CD4-positive, alpha-beta memory T cell (primary cell): Measurements from ENCODE around the gene SKI. TPM values are rescaled to one million over a fixed set of nuclear protein-coding genes. Genes with fewer than 3 reads are reported as not detected.

Experiments used
- CTCF ChIA-PET: fragments of 350-600 bp; sonication (Branson Sonifier 250); formaldehyde crosslinking; loops from one replicate; lab custom pipeline; 2021; ENCODE audit warnings: inconsistent platforms; ENCODE audit not compliant: partially characterized antibody; lab: Charles Lee
- POLR2A ChIA-PET: fragments of 350-600 bp; sonication (Branson Sonifier 250); formaldehyde crosslinking; loops from one replicate; lab custom pipeline; 2021; ENCODE audit not compliant: partially characterized antibody; lab: Charles Lee
- DNase-seq, 5 donors: peaks; one replicate each; pipeline versions ENCODE4 v3.0.0 to v3.0.0-alpha.2; 2020 to 2022; ENCODE audit warnings: mixed read lengths in 1 of 5
- H3K27ac ChIP-seq: one replicate; pipeline ENCODE4 v1.7.0; 2013; ENCODE audit warnings: low read depth, low read length
- H3K27me3 ChIP-seq: 2 replicates; pipeline ENCODE4 v1.7.0; 2013; ENCODE audit warnings: mild to moderate bottlenecking, low read length, moderate library complexity; ENCODE audit not compliant: insufficient read depth
- H3K36me3 ChIP-seq: 2 replicates; pipeline ENCODE4 v1.7.0; 2013; ENCODE audit warnings: mild to moderate bottlenecking, low read length, moderate library complexity; ENCODE audit not compliant: insufficient read depth
- H3K4me1 ChIP-seq: 2 replicates; pipeline ENCODE4 v1.7.0; 2013; ENCODE audit warnings: mild to moderate bottlenecking, low read length, moderate library complexity; ENCODE audit not compliant: insufficient read depth
- H3K4me3 ChIP-seq, 2 donors: one replicate each; pipeline ENCODE4 v1.7.0; 2013; ENCODE audit warnings: low read length in 2 of 2, mild to moderate bottlenecking in 1 of 2
- H3K9me3 ChIP-seq, 2 donors: one replicate each; pipeline ENCODE4 v1.7.0; 2013; ENCODE audit warnings: low read length in 2 of 2, control low read depth in 1 of 2; ENCODE audit not compliant: control insufficient read depth in 1 of 2
- H3K27ac Mint-ChIP-seq, 7 donors: one replicate each; pipeline ENCODE4 v1.8.0; 2020 to 2021; ENCODE audit warnings: mixed read lengths in 7 of 7, mild to moderate bottlenecking in 6 of 7, inconsistent platforms in 3 of 7, moderate library complexity in 3 of 7
- H3K27me3 Mint-ChIP-seq, 2 donors: one replicate each; pipeline ENCODE4 v1.8.0; 2020 to 2021; ENCODE audit warnings: mixed read lengths in 2 of 2
- H3K36me3 Mint-ChIP-seq, 2 donors: one replicate each; pipeline ENCODE4 v1.8.0; 2020 to 2021; ENCODE audit warnings: mixed read lengths in 2 of 2, inconsistent platforms in 1 of 2, mild to moderate bottlenecking in 1 of 2
- H3K4me1 Mint-ChIP-seq, 4 donors: one replicate each; pipeline ENCODE4 v1.8.0; 2020 to 2021; ENCODE audit warnings: mixed read lengths in 4 of 4, mild to moderate bottlenecking in 1 of 4
- H3K4me3 Mint-ChIP-seq, 8 donors: one replicate each; pipeline ENCODE4 v1.8.0; 2020 to 2021; ENCODE audit warnings: mixed read lengths in 8 of 8, mild to moderate bottlenecking in 7 of 8, moderate library complexity in 6 of 8, inconsistent platforms in 3 of 8
- H3K9me3 Mint-ChIP-seq, 8 donors: one replicate each; pipeline ENCODE4 v1.8.0; 2020 to 2021; ENCODE audit warnings: mixed read lengths in 8 of 8, mild to moderate bottlenecking in 5 of 8, inconsistent platforms in 3 of 8, moderate library complexity in 1 of 8
- intact Hi-C: fragments of 100-400 bp; cut with micrococcal nuclease; formaldehyde crosslinking; loops from one replicate; pipeline ENCODE4 v1.15.1; 2023
- polyA plus RNA-seq, 2 donors: library from polyadenylated mRNA; unstranded; fragments of 300-500 nt; fragmentation: Illumina TruSeq; gene quantifications; one replicate each; pipeline ENCODE4 v1.2.3, GENCODE V29; 2021
- total RNA-seq, 2 experiments: library from RNA; stranded (reverse); gene quantifications; one replicate each; pipeline ENCODE4 v1.2.3, GENCODE V29; 2021

Gene SKI
- total and polyA plus RNA-seq, 4 experiments from 2014 or later, result 0.08 to 104 (median 48.5) TPM

GRCh38 chr1:2269193-2269921 lies 41.2 kb downstream of the SKI start:
- intact Hi-C loops, result no loop called here
- no peak for DNase-seq
- POLR2A ChIA-PET, result no interaction called here
- H3K4me1 Mint-ChIP-seq, result peaks cover 28 to 84% (median 57%) of the 10 kb centered on the region in 4 donors
- Histone ChIP-seq H3K4me1 (peaks cover 94% of the 10 kb centered on the region), H3K27ac (no peak overlapping the region), H3K27me3 (no peaks in the 10 kb centered on the region), H3K4me3 (no peak overlapping the region), H3K9me3 (no peaks in the 10 kb centered on the region), H3K36me3 (no peaks in the 10 kb centered on the region)
- H3K27me3 Mint-ChIP-seq, result no peaks in the 10 kb centered on the region
- CTCF ChIA-PET, result no interaction called here
- peak overlapping the region in 3 of 8 donors; percentile 7 to 61 (median 15) for H3K4me3 Mint-ChIP-seq
- H3K27ac Mint-ChIP-seq, result peak overlapping the region in 5 of 7 donors; percentile 2 to 87 (median 55)
- peaks cover 3 to 8% of the 10 kb centered on the region in 2 donors for H3K36me3 Mint-ChIP-seq
- H3K9me3 Mint-ChIP-seq, result peaks cover 0 to 3% (median 0%) of the 10 kb centered on the region in 8 donors

GRCh38 chr1:2269922-2270259 lies 41.8 kb downstream of the SKI start:
- Mint-ChIP-seq H3K9me3 (peaks cover 0 to 3% (median 0%) of the 10 kb centered on the region in 8 donors), H3K4me3 (no peak overlapping the region), H3K36me3 (peaks cover 3 to 8% of the 10 kb centered on the region in 2 donors), H3K4me1 (peaks cover 26 to 84% (median 55%) of the 10 kb centered on the region in 4 donors), H3K27me3 (no peaks in the 10 kb centered on the region), H3K27ac (peak overlapping the region in 1 of 7 donors; percentile 87)
- H3K4me3 ChIP-seq, result no peak overlapping the region
- no peak for DNase-seq
- ChIA-PET CTCF (no interaction called here), POLR2A (no interaction called here)
- H3K4me1 ChIP-seq, result peaks cover 96% of the 10 kb centered on the region
- H3K36me3 ChIP-seq, result no peaks in the 10 kb centered on the region
- H3K9me3 ChIP-seq, result no peaks in the 10 kb centered on the region
- H3K27ac ChIP-seq, result no peak overlapping the region
- H3K27me3 ChIP-seq, result no peaks in the 10 kb centered on the region
- intact Hi-C loops, result no loop called here

- Histone ChIP-seq H3K27ac (no peak overlapping the region), H3K4me1 (peaks cover 96% of the 10 kb centered on the region), H3K27me3 (no peaks in the 10 kb centered on the region), H3K4me3 (no peak overlapping the region), H3K36me3 (no peaks in the 10 kb centered on the region), H3K9me3 (no peaks in the 10 kb centered on the region)
- Mint-ChIP-seq H3K9me3 (peaks cover 0 to 3% (median 0%) of the 10 kb centered on the region in 8 donors), H3K36me3 (peaks cover 3 to 8% of the 10 kb centered on the region in 2 donors), H3K4me3 (no peak overlapping the region), H3K27ac (peak overlapping the region in 2 of 7 donors; percentile 35 to 87), H3K27me3 (no peaks in the 10 kb centered on the region), H3K4me1 (peaks cover 20 to 84% (median 53%) of the 10 kb centered on the region in 4 donors)
- CTCF ChIA-PET, result no interaction called here
- intact Hi-C loops, result no loop called here
- POLR2A ChIA-PET, result interaction anchor here (0.5 kb wide), 1 partner anchor 39 kb away, joined by 3 read pairs; no protein-coding TSS in a partner anchor
- DNase-seq, result no peak
These were observed 42.4 kb downstream of the SKI start for GRCh38 chr1:2270260-2271100.

GRCh38 chr1:2271211-2271721 lies 43.1 kb downstream of the SKI start:
- CTCF ChIA-PET, result no interaction called here

GRCh38 chr1:2271841-2272655 lies 43.9 kb downstream of the SKI start:
- Histone ChIP-seq H3K9me3 (no peaks in the 10 kb centered on the region), H3K27ac (no peak overlapping the region), H3K27me3 (no peaks in the 10 kb centered on the region), H3K4me1 (peaks cover 97% of the 10 kb centered on the region), H3K4me3 (no peak overlapping the region), H3K36me3 (no peaks in the 10 kb centered on the region)
- H3K4me3 Mint-ChIP-seq, result peak overlapping the region in 1 of 8 donors; percentile 80
- H3K4me1 Mint-ChIP-seq, result peaks cover 15 to 85% (median 50%) of the 10 kb centered on the region in 4 donors
- intact Hi-C loops, result no loop called here
- H3K36me3 Mint-ChIP-seq, result peaks cover 0 to 14% of the 10 kb centered on the region in 2 donors
- peak overlapping the region in 2 of 7 donors; percentile 72 to 83 for H3K27ac Mint-ChIP-seq
- CTCF ChIA-PET, result no interaction called here
- H3K9me3 Mint-ChIP-seq, result peaks cover 0 to 2% (median 0%) of the 10 kb centered on the region in 8 donors
- no peak for DNase-seq
- H3K27me3 Mint-ChIP-seq, result no peaks in the 10 kb centered on the region
- POLR2A ChIA-PET, result no interaction called here

More at GRCh38 chr1:2271211-2271721, 43.1 kb downstream of the SKI start:
- no peak overlapping the region for H3K27ac ChIP-seq
- H3K27me3 ChIP-seq, result no peaks in the 10 kb centered on the region
- peak overlapping the region in 1 of 7 donors; percentile 87 for H3K27ac Mint-ChIP-seq
- no peaks in the 10 kb centered on the region for H3K36me3 ChIP-seq
- H3K4me3 Mint-ChIP-seq, result no peak overlapping the region
- H3K9me3 Mint-ChIP-seq, result peaks cover 0 to 3% (median 0%) of the 10 kb centered on the region in 8 donors
- no peaks in the 10 kb centered on the region for H3K9me3 ChIP-seq
- H3K36me3 Mint-ChIP-seq, result peaks cover 3 to 10% of the 10 kb centered on the region in 2 donors
- DNase-seq, result no peak
- POLR2A ChIA-PET, result no interaction called here
- no peaks in the 10 kb centered on the region for H3K27me3 Mint-ChIP-seq
- no peak overlapping the region for H3K4me3 ChIP-seq
- H3K4me1 ChIP-seq, result peaks cover 97% of the 10 kb centered on the region
- intact Hi-C loops, result no loop called here
- peaks cover 17 to 85% (median 52%) of the 10 kb centered on the region in 4 donors for H3K4me1 Mint-ChIP-seq

GRCh38 chr1:2272686-2273400 lies 44.7 kb downstream of the SKI start:
- ChIA-PET POLR2A (no interaction called here), CTCF (no interaction called here)
- no peaks in the 10 kb centered on the region for H3K27me3 Mint-ChIP-seq
- Histone ChIP-seq H3K36me3 (no peaks in the 10 kb centered on the region), H3K27me3 (no peaks in the 10 kb centered on the region), H3K27ac (no peak overlapping the region), H3K4me3 (no peak overlapping the region), H3K9me3 (no peaks in the 10 kb centered on the region), H3K4me1 (peaks cover 97% of the 10 kb centered on the region)
- peak overlapping the region in 3 of 7 donors; percentile 22 to 83 (median 51) for H3K27ac Mint-ChIP-seq
- intact Hi-C loops, result no loop called here
- peaks cover 0 to 22% of the 10 kb centered on the region in 2 donors for H3K36me3 Mint-ChIP-seq
- peaks cover 0 to 1% (median 0%) of the 10 kb centered on the region in 8 donors for H3K9me3 Mint-ChIP-seq
- no peak for DNase-seq
- H3K4me3 Mint-ChIP-seq, result peak overlapping the region in 1 of 8 donors; percentile 49
- peaks cover 22 to 86% (median 53%) of the 10 kb centered on the region in 4 donors for H3K4me1 Mint-ChIP-seq
